Measurements from ENCODE around the gene NT5DC3.
A peak's percentile ranks its signal among the peaks of the same experiment; 100 is the strongest.

The NT5DC3 gene

GRCh38 chr12:103783744-103784664, 57.0 kb downstream of the NT5DC3 start:
- DNase-seq (ENCODE audit: low spot score): no peak

DNA sequence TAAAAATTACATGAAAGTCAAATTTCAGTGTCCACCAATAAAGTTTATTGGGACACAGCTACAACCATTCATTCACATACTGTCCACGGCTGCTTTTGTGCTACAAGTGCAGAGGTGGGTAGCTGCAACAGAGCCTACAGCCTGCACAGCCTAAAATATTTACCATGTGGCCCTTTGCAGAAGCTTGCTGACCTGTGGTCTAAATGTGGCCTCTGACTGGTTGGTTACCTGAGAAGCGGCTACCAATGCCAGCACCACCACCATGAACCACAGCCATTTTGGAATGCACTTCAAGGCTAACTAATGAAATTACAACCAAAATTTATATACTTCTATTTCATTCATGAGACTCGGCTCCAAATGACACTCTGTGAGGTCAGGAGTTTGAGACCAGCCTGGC, 58.6 kb downstream of the NT5DC3 start:
- no peak for DNase-seq (ENCODE audit: low spot score)

DNA sequence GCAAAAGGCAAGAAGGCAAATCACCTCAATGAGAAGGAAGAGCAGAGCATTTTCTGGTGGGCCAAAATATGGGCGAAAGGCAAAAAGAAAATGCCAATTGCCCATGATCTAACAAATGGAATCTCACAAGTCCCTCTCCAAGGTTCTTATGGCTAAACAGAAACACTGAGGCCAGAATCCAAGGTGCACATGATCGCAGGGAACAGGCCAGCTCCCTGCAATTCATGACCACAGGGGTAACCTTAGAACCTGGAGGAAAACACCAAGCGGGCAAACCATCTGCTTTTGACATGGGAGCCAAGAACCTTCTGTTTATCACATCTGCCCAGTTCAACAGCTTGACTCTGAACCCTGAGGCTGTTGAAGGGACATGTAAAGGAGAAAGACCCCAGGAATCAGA, 60.0 kb downstream of the NT5DC3 start:
- DNase-seq (ENCODE audit: low spot score): no peak

DNA sequence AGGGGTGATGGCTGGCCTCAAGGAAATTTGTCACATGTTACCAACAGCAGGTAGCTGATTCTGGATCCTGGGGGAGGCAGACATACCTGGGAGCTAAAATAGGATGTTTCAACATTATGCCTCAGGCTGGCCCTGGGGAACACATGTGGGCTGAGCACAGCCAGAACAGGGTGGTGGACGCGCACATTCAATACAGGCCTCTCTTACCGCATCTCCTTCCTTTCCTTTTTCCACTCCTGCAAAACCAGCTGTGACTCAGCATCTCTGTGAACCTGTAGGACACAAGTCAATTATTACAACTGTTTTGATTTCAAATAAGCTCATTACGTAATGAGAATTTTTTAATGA, 61.0 kb downstream of the NT5DC3 start:
- no peak for DNase-seq (ENCODE audit: low spot score)

DNA sequence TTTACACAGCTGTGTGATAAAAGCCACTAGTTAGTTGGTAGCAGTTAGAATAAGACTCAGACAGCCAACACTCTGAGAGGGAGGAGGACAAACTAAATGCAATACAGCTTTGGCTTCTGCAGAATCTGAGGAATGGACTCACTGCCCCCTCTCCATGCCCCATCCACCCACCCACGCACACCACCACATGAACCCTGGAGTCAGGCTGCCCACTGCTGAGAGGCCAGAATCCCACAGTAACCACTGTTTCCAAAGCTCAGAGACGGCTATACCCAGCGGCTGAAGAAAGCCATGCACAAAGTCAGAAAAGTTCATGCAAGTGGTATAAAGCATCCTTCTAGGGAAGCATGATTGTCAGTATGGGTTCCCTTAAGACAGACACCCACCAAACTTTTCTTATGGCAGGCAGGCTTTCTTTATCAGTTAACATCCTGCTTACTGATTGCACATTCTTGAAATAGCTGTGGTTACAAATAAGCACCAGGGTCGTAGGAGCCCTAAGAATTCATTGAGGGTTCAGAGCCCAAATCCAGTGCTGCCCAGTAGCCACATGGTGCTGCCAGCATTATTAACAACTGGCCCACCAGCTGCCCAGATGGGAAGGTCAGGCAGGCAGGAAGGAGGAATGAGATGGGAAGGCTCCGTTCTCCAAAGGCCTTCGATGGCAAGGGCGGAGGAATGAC, 61.5 kb downstream of the NT5DC3 start:
- no peak for DNase-seq (ENCODE audit: low spot score)

DNA sequence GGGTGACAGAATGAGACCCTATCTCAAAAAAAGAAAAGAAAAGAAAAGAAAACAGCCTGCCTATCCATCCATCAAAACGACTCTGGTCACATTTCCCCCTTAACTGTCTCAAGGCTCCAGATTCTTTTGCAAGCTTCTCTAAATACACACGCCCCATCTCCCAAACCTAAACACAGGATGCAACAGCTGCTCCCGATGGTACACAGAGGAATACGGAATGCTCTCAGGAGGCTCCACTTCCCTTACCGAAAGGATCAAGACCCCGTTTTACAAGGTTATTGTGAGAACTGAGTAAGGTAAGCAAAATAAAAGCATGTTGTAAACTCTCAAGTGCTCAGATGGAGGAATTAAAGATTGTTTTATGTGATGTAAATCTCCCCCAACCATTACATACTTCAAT, 62.3 kb downstream of the NT5DC3 start:
- DNase-seq (ENCODE audit: low spot score): no peak

DNA sequence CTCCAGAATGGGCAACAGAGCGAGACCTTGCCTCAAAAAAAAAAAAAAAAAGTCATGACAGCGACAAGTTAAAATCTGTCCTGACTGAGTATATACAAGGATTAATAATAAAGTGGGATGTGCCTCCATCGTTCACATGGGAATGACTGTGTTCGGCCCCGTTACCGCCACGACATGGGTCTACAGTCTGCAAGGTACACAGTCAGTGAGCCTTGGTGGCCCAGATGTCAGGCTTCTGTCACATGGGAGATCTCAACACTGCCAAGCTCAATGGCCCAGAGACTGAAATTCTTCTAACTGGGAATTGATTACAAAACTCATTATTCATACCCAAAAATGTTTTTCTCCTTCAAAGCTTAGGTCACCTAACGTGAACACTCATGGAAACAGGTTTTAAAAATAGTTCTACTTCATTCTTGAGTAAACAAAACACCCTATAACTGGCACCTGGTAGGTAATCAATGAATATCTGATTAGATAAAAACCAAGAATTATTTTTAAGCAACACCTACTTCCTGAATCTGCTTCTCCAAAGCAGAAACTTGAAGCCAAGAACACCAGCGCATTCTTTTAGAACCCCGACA, 66.0 kb downstream of the NT5DC3 start:
- DNase-seq (ENCODE audit: low spot score): no peak

DNA sequence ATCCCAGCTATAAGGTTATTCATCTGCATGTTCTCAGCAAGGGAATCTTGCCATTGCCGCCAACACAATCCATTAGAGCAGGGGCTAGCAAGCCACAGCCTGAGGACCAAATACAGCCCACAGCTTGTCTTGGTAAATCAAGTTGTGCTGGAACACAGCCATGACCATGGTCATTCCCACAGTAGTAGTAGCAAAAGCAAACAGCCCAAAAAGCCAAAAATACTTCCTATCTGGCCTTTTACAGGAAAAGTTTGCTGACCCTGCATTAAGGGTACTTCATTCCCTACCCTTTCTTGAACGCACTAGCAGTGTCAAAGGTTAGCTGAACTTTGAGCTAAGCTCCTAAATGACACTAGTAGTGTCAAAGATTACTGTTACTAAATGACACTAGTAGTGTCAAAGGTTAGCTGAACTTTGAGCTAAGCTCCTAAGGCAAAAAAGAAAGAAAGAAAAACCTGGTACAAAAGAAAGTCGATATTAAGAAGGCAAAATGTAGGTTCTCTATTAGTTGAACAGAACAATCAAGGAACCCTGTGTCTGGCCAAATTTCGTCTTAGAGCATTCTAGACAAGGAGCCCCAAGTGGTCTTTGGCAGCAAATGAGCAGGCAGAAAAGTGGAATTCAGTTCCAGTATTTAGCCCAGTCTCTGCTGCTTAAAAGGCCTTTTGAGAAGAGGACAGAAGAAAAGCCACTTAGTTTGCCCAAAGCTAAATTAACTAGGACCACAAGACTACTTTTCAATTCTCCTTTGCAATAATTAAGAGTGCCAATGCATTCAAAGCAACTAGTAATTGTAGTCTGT, 67.7 kb downstream of the NT5DC3 start:
- no peak for DNase-seq (ENCODE audit: low spot score)

GRCh38 chr12:103772367-103773108, 68.5 kb downstream of the NT5DC3 start:
- DNase-seq (ENCODE audit: low spot score): no peak

DNA sequence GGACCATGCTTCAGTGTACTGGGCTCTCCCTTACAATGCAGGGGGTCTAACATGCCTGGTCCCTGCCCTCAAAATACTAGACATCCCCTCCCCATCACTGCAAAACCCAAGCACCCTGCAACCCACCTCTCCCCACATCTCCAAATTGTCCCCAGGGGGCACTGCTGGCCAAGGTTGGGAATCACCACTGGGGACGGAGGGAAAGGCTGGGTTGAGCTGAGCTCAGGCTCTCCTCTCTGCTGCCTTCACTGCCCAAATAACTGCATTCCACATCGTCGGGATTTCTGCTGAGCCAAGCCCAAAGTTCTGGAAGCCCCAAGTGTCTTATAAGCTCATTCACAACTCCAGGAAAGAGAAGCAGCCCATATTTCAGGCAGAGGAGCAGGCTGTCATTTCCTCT, 69.6 kb downstream of the NT5DC3 start:
- DNase-seq (ENCODE audit: low spot score): peak; percentile 58

DNA sequence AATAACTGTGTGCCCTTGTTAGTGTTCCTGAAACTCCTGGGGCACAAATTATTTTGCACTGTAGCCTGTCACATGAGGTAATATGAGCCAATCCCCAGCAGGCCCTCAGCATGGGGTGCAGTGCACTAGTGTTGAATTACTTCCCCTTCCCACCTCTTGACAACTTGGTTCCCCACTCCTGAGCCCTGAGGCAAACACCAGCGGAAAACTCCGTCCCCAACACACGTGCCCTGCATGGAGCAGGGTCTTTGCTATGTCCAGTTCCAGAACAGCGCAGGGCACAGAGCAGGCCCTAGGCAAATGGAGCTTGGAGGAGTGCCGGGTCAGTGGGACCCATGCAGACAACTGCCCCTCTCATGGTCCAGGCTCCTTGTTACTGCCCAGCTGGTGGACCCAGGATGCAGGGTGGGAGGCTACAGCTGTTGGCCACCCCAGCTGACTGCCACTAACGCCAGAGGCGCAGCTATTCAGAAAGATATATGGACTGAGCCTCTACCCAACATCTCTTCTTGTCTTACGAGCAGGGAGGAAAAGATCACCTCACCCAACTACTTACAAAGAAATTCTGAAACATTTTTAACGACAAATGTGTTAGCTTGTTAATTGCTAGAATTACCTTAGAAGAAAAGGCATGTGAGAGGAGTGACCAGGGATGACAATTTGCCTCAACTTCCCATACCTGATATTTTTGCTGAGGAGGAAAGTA, 71.6 kb downstream of the NT5DC3 start:
- DNase-seq (ENCODE audit: low spot score): no peak

DNA sequence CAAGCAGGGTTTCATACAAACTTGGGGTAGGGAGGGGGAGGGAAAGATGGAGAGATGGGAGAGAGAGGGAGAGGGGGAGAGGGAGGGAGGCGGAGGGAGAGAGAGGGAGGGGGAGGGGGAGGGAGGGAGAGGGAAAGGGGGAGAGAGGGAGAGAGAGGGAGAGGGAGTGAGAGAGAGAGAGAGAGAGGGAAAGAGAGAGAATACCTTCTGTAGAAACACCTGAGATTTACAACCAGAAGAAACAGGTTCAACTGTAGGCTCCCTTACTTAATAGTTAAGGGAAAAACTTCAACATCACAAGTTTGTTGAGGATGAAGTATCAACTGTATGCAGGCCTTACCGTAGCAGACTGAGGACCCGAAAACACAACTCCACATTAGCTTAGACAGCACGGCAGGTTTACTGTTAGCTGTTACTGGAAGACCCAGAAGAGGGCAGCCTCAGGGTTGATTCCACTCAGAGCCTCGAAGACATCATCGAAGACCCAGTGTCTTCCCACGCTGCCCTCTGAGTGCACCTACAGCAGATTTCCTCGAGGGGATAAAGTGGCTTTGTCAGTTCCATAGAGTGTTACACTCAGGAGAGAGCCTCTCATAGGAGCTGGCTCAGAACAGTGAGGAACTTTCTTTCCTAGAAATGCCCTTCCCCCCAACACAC, 72.4 kb downstream of the NT5DC3 start:
- no peak for DNase-seq (ENCODE audit: low spot score)

- DNase-seq (ENCODE audit: low spot score): no peak
Measured at GRCh38 chr12:103766028-103766427, 75.0 kb downstream of the NT5DC3 start.

- DNase-seq (ENCODE audit: low spot score): no peak
Measured at GRCh38 chr12:103765322-103765721, 75.7 kb downstream of the NT5DC3 start.

GRCh38 chr12:103762473-103762872, 78.6 kb downstream of the NT5DC3 start:
- DNase-seq (ENCODE audit: low spot score): no peak

- DNase-seq (ENCODE audit: low spot score): no peak
Measured at GRCh38 chr12:103758310-103759089, 82.5 kb downstream of the NT5DC3 start.

DNA sequence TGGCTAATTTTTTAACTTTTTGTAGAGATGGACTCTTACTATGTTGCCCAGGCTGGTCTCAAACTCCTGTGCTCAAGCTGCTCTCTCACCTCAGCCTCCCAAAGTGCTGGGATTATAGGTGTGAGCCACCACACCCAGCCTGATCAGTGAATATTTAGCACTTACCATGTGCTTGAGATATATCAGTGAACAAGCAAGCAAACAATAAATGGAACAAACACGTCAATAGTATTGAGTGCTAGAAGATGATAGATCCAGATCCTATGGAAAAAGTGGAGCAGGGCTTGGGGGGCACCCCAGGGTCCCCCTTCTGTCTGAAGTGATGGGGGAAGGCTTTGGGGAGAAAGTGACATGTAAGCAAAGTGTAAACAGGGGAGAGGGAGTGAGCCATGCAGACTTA, 83.8 kb downstream of the NT5DC3 start:
- no peak for DNase-seq (ENCODE audit: low spot score)

GRCh38 chr12:103756443-103756842, 84.6 kb downstream of the NT5DC3 start:
- no peak for DNase-seq (ENCODE audit: low spot score)

DNA sequence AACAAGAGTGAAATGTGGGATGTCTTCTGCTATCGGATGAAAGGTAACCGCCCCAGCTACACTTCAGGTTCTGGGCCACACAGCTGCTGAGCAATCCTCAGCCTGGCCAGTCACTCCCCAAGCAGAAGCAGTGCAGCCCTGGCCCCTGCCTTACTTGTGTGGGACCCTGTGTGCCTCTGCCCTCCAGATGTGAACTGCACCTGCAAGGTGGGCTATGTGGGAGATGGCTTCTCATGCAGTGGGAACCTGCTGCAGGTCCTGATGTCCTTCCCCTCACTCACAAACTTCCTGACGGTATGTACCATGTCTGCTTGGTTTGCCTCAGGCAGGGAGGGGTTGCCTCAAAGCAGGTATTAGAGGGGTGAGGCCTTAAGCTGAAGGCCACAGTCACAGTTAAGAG, 85.6 kb downstream of the NT5DC3 start:
- no peak for DNase-seq (ENCODE audit: low spot score)

- peak; percentile 18 for DNase-seq (ENCODE audit: low spot score)
Measured at GRCh38 chr12:103751600-103751999, 89.4 kb downstream of the NT5DC3 start.
